GM18907 (cell line): ENCODE measurements around the gene ZNF397.

Experiments
- ATAC-seq: cut with Tn5 transposase; IDR thresholded peaks from one replicate; pipeline ENCODE4 v1.9.1; 2021; ENCODE audit warnings: mild to moderate bottlenecking, moderate library complexity; ENCODE audit not compliant: unreplicated experiment

The ZNF397 gene

GRCh38 chr18:35245719-35246317 lies 5.0 kb downstream of the ZNF397 start:
- no peak for ATAC-seq

GRCh38 chr18:35246831-35247230 lies 6.0 kb downstream of the ZNF397 start:
- no peak for ATAC-seq

- ATAC-seq, result no peak
Measured at GRCh38 chr18:35247412-35248249, 6.8 kb downstream of the ZNF397 start.

GRCh38 chr18:35248429-35248828 lies 7.6 kb downstream of the ZNF397 start:
- ATAC-seq, result no peak

- no peak for ATAC-seq
Measured at GRCh38 chr18:35252466-35252865, 11.6 kb downstream of the ZNF397 start.

GRCh38 chr18:35253655-35254287 lies 12.9 kb downstream of the ZNF397 start:
- no peak for ATAC-seq

GRCh38 chr18:35256947-35257346 lies 16.1 kb downstream of the ZNF397 start:
- no peak for ATAC-seq

- ATAC-seq, result no peak
Measured at GRCh38 chr18:35264409-35264808, 23.6 kb downstream of the ZNF397 start.

GRCh38 chr18:35267161-35267651 lies 26.4 kb downstream of the ZNF397 start:
- peak; percentile 85 for ATAC-seq

GRCh38 chr18:35267809-35268208 lies 27.0 kb downstream of the ZNF397 start:
- peak; percentile 14 for ATAC-seq

- no peak for ATAC-seq
Measured at GRCh38 chr18:35268821-35269220, 28.0 kb downstream of the ZNF397 start.

- no peak for ATAC-seq
Measured at GRCh38 chr18:35271656-35272055, 30.8 kb downstream of the ZNF397 start.

GRCh38 chr18:35276267-35276666 lies 35.4 kb downstream of the ZNF397 start:
- ATAC-seq, result no peak

GRCh38 chr18:35277633-35278032 lies 36.8 kb downstream of the ZNF397 start:
- no peak for ATAC-seq

- no peak for ATAC-seq
Measured at GRCh38 chr18:35278085-35278484, 37.3 kb downstream of the ZNF397 start.

- no peak for ATAC-seq
Measured at GRCh38 chr18:35278969-35279368, 38.1 kb downstream of the ZNF397 start.

- no peak for ATAC-seq
Measured at GRCh38 chr18:35282353-35282752, 41.5 kb downstream of the ZNF397 start.

- no peak for ATAC-seq
Measured at GRCh38 chr18:35283923-35284794, 43.3 kb downstream of the ZNF397 start.

- ATAC-seq, result no peak
Measured at GRCh38 chr18:35284841-35285240, 44.0 kb downstream of the ZNF397 start.

GRCh38 chr18:35289293-35289692 lies 48.5 kb downstream of the ZNF397 start:
- ATAC-seq, result peak; percentile 12

GRCh38 chr18:35289727-35290093 lies 48.9 kb downstream of the ZNF397 start:
- ATAC-seq, result peak; percentile 43
